ENCODE results near the gene FIP1L1.

- TF ChIP-seq CTCF (IDR thresholded peaks at IDR 0.05; ENCODE audit: insufficient read depth, low read length) (no peak), REST (IDR thresholded peaks at IDR 0.05; ENCODE audit: insufficient replicate concordance, low read depth) (no peak)
Measured at GRCh38 chr4:53485658-53486040, 108.2 kb downstream of the FIP1L1 start.

Measured in HL-60 (cell line).